A549 (cell line): ENCODE results near the gene UBN1. TPM values are rescaled to one million over a fixed set of nuclear protein-coding genes. Genes with fewer than 3 reads are reported as not detected.

Experiments
- ATAC-seq, 2 experiments: fragments of 200-7000 bp in 1 of 2; fragments of >200 bp in 1 of 2; cut with Nextera tagmentation in 1 of 2; cut with Tn5 transposase in 1 of 2; 3 replicates each; pipeline versions ENCODE4 v1.8.0 to v1.9.1; 2018 to 2020; ENCODE audit warnings: mild to moderate bottlenecking in 1 of 2, moderate library complexity in 1 of 2
- CTCF ChIA-PET: fragments of 300-600 bp; sonication (Branson Sonifier 250); formaldehyde crosslinking; extraction: SDS; loops from one replicate; lab custom pipeline; 2021; ENCODE audit warnings: antibody characterized with exemption, inconsistent platforms; lab: Yijun Ruan, JAX
- POLR2A ChIA-PET: fragments of 350-600 bp; formaldehyde crosslinking; extraction: SDS; loops from one replicate; lab custom pipeline; 2021; ENCODE audit warnings: antibody characterized with exemption, inconsistent platforms; lab: Yijun Ruan, JAX
- DNase-seq, 2 experiments: peaks; one replicate each; pipeline versions ENCODE4 v3.0.0 to v3.0.0-alpha.2; 2011 to 2016; ENCODE audit warnings: low read depth in 1 of 2, low spot score in 1 of 2
- FAIRE-seq: peaks from 2 replicates; lab custom pipeline; 2011; peaks lifted over from hg19 to GRCh38; lab: Jason Lieb, UNC
- H3K27ac ChIP-seq, 2 experiments: fragments of >200 bp; sonication (Bioruptor Twin); formaldehyde crosslinking; 3 replicates each; pipeline ENCODE4 v1.5.1; 2016 to 2017
- H3K4me1 ChIP-seq: fragments of >200 bp; sonication (Bioruptor Twin); formaldehyde crosslinking; 3 replicates; pipeline ENCODE4 v1.6.1; 2016
- H3K4me2 ChIP-seq: fragments of >200 bp; sonication (Bioruptor Twin); formaldehyde crosslinking; 3 replicates; pipeline ENCODE4 v1.6.1; 2016
- H3K4me3 ChIP-seq: fragments of >200 bp; sonication (Bioruptor Twin); formaldehyde crosslinking; 3 replicates; pipeline ENCODE4 v1.5.1; 2016
- H3K9me3 ChIP-seq: fragments of >200 bp; sonication (Bioruptor Twin); formaldehyde crosslinking; 3 replicates; pipeline ENCODE4 v1.6.1; 2016
- CBX2 ChIP-seq: fragments of 200-600 bp; sonication (generic); IDR thresholded peaks from 2 replicates; pipeline ENCODE4 v1.6.1; 2016; ENCODE audit warnings: low read depth, mild to moderate bottlenecking, borderline replicate concordance
- CBX8 ChIP-seq: fragments of 200-600 bp; sonication (generic); IDR thresholded peaks from 2 replicates; pipeline ENCODE4 v1.6.1; 2016
- CHD4 ChIP-seq: fragments of 200-600 bp; sonication (generic); IDR thresholded peaks from 2 replicates; pipeline ENCODE4 v1.6.1; 2016; ENCODE audit warnings: antibody characterized with exemption, mild to moderate bottlenecking, borderline replicate concordance
- EHF ChIP-seq: fragments of 250-450 bp; sonication (Bioruptor Pico); IDR thresholded peaks from 2 replicates; pipeline ENCODE4 v1.5.0; 2020; ENCODE audit warnings: mild to moderate bottlenecking
- EP300 ChIP-seq, 2 experiments: fragments of >200 bp; sonication (Bioruptor Twin); formaldehyde crosslinking; IDR thresholded peaks; 2 replicates in 1 of 2; 3 replicates in 1 of 2; pipeline ENCODE4 v1.6.1; 2016 to 2017
- ESRRA ChIP-seq: fragments of 150-350 bp; IDR thresholded peaks from 2 replicates; pipeline ENCODE4 v1.6.1; 2014; ENCODE audit warnings: mild to moderate bottlenecking, low read length, borderline replicate concordance
- FOSB ChIP-seq: fragments of 250-450 bp; sonication (Bioruptor Pico); IDR thresholded peaks from 2 replicates; pipeline ENCODE4 v1.5.0; 2020; ENCODE audit warnings: mild to moderate bottlenecking, moderate library complexity
- FOSL2 ChIP-seq, 2 experiments: fragments of 450-650 bp in 1 of 2; fragments of >200 bp in 1 of 2; sonication (Bioruptor Twin) in 1 of 2; formaldehyde crosslinking; IDR thresholded peaks; 2 replicates each; pipeline versions ENCODE4 v1.5.0 to v1.6.1; 2016 to 2020; ENCODE audit warnings: mild to moderate bottlenecking in 1 of 2, moderate library complexity in 1 of 2
- HOXB13 ChIP-seq: fragments of 250-450 bp; sonication (Bioruptor Pico); IDR thresholded peaks from 2 replicates; pipeline ENCODE4 v1.5.0; 2020; ENCODE audit warnings: low read depth, mild to moderate bottlenecking, moderate library complexity
- HOXB5 ChIP-seq: fragments of 250-450 bp; sonication (Bioruptor Pico); IDR thresholded peaks from 2 replicates; pipeline ENCODE4 v1.5.0; 2020; ENCODE audit warnings: mild to moderate bottlenecking, moderate library complexity
- JUN ChIP-seq, 2 experiments: fragments of >200 bp; sonication (Bioruptor Twin); formaldehyde crosslinking; IDR thresholded peaks; 2 replicates in 1 of 2; 3 replicates in 1 of 2; pipeline ENCODE4 v1.6.1; 2016 to 2017
- NFE2L2 ChIP-seq: fragments of 150-350 bp; conservative IDR thresholded peaks from 2 replicates; pipeline ENCODE4 v1.6.1; 2014; ENCODE audit warnings: low read length
- NPAS2 ChIP-seq: fragments of 250-450 bp; sonication (Bioruptor Pico); IDR thresholded peaks from 2 replicates; pipeline ENCODE4 v1.8.0; 2022; ENCODE audit warnings: mild to moderate bottlenecking, moderate library complexity, borderline replicate concordance
- NR3C1 ChIP-seq: fragments of >200 bp; sonication (Bioruptor Twin); formaldehyde crosslinking; IDR thresholded peaks from 3 replicates; pipeline ENCODE4 v1.6.1; 2017
- POLR2AphosphoS2 ChIP-seq: conservative IDR thresholded peaks from 2 replicates; pipeline ENCODE4 v1.6.1; 2012; ENCODE audit warnings: low read length, improper control_type of control experiment, inconsistent platforms
- RARB ChIP-seq: fragments of 250-450 bp; sonication (Bioruptor Pico); IDR thresholded peaks from 2 replicates; pipeline ENCODE4 v1.8.0; 2021; ENCODE audit warnings: mild to moderate bottlenecking, moderate library complexity
- RFX5 ChIP-seq: fragments of 450-650 bp; IDR thresholded peaks from 2 replicates; pipeline ENCODE4 v1.7.1; 2014; ENCODE audit warnings: antibody characterized with exemption, mild to moderate bottlenecking, moderate library complexity
- ZC3H11A ChIP-seq: fragments of 450-650 bp; IDR thresholded peaks from 2 replicates; pipeline ENCODE4 v1.6.1; 2014; ENCODE audit warnings: antibody characterized with exemption, mild to moderate bottlenecking
- ZFP36 ChIP-seq: fragments of 450-650 bp; IDR thresholded peaks from 2 replicates; pipeline ENCODE4 v1.6.1; 2014; ENCODE audit warnings: borderline replicate concordance; ENCODE audit not compliant: partially characterized antibody
- WGBS: methylation state at CpG from one replicate; pipeline ENCODE4 v1.1.6; 2017; ENCODE audit errors: missing lambda C conversion rate; 5-methylcytosine and 5-hydroxymethylcytosine counted together
- polyA plus RNA-seq, 4 experiments: library from polyadenylated mRNA; depleted of rRNA in 3 of 4; stranded (reverse); fragments of >200 nt; fragmentation: RNase III in 1 of 4; extraction: RNeasy Plus Mini Kit Qiagen cat#74134 plus additional on column Dnase treatment in 1 of 4; gene quantifications; 2 replicates in 3 of 4; 3 replicates in 1 of 4; pipeline ENCODE4 v1.2.3, GENCODE V29; 2011 to 2017
- TF ChIP-seq, protein P1 (sequence below): fragments of >200 bp; sonication (Bioruptor Twin); formaldehyde crosslinking; IDR thresholded peaks from 3 replicates; pipeline ENCODE4 v1.5.1; 2016
- TF ChIP-seq, protein P2 (sequence below): fragments of 150-350 bp; IDR thresholded peaks from 2 replicates; pipeline ENCODE4 v1.6.1; 2014; ENCODE audit warnings: low read depth, mild to moderate bottlenecking, low read length
- TF ChIP-seq, protein P3 (sequence below): IDR thresholded peaks from 2 replicates; pipeline ENCODE4 v1.6.1; 2012
- TF ChIP-seq, protein P4 (sequence below): IDR thresholded peaks from 2 replicates; pipeline ENCODE4 v1.6.1; 2012
- TF ChIP-seq, protein P5 (sequence below): fragments of >200 bp; sonication (Bioruptor Twin); formaldehyde crosslinking; IDR thresholded peaks from 3 replicates; pipeline ENCODE4 v1.6.1; 2016
- TF ChIP-seq, protein P6 (sequence below): IDR thresholded peaks from 2 replicates; pipeline ENCODE4 v1.6.1; 2012; ENCODE audit warnings: low read depth, borderline replicate concordance
- TF ChIP-seq, protein P7 (sequence below): fragments of >200 bp; sonication (Bioruptor Twin); formaldehyde crosslinking; IDR thresholded peaks from 2 replicates; pipeline ENCODE4 v1.6.1; 2016

Gene UBN1
- polyA plus RNA-seq, 2 of the 4 experiments (the other 2 are of a cell fraction): 14.2 to 20.0 TPM

DNA sequence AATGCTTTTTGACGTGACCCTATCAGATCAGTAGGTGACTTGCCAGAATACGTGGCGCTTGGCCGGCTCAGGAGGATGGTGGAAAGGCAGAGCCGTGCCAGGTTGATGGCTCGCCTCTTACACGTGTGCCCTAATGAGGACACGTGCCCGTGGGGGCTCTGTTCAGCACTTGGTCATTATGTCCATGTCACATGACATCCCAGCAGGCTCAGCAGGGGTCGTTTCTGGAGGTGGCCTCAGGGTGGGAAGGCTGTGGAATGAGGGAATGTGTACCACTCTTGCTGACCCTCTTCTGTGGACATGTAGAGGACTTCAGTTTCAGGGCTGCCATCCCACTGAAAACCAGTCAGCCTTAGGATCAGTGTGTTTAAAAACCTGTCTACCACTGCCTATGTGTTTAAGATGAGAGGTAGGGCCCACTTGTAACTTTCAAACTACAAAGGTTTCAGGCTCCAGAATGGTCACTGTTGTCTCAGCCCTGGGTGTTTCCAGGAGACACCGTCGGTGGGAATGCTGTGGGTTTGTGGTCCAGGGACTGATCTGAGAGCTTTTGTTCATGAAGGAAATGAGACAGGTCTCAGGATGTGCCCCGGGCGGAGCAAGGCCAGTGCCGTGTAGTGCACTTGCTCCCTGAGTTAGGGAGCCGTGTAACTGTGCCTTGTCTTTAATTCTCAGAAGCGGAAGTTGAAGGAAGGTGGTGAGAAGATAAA is 12.1 kb downstream of the UBN1 start:
- Histone ChIP-seq H3K4me2 (no peak overlapping the region), H3K4me1 (no peaks in the 10 kb centered on the region), H3K4me3 (no peak overlapping the region), H3K27ac (no peak overlapping the region), H3K9me3 (no peaks in the 10 kb centered on the region)
- POLR2A ChIA-PET: no interaction called here
- ATAC-seq (no peak), DNase-seq (no peak), FAIRE-seq (no peak)
- 86% methylated on average over 17 of the region's 17 CpGs for WGBS
- CTCF ChIA-PET: interaction anchor here (1.0 to 1.3 kb wide), 2 partner anchors 8 to 77 kb away, joined by 3 read pairs; no protein-coding TSS in a partner anchor
- TF ChIP-seq, protein P1, sequence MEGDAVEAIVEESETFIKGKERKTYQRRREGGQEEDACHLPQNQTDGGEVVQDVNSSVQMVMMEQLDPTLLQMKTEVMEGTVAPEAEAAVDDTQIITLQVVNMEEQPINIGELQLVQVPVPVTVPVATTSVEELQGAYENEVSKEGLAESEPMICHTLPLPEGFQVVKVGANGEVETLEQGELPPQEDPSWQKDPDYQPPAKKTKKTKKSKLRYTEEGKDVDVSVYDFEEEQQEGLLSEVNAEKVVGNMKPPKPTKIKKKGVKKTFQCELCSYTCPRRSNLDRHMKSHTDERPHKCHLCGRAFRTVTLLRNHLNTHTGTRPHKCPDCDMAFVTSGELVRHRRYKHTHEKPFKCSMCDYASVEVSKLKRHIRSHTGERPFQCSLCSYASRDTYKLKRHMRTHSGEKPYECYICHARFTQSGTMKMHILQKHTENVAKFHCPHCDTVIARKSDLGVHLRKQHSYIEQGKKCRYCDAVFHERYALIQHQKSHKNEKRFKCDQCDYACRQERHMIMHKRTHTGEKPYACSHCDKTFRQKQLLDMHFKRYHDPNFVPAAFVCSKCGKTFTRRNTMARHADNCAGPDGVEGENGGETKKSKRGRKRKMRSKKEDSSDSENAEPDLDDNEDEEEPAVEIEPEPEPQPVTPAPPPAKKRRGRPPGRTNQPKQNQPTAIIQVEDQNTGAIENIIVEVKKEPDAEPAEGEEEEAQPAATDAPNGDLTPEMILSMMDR: no peak
- TF ChIP-seq NFE2L2: no peak
- TF ChIP-seq HOXB13: no peak
- TF ChIP-seq HOXB5 (CRISPR knock-in tag): no peak
- TF ChIP-seq FOSB: no peak
- TF ChIP-seq EP300 (IDR thresholded peaks at IDR 0.05): no peak
- TF ChIP-seq, protein P2, sequence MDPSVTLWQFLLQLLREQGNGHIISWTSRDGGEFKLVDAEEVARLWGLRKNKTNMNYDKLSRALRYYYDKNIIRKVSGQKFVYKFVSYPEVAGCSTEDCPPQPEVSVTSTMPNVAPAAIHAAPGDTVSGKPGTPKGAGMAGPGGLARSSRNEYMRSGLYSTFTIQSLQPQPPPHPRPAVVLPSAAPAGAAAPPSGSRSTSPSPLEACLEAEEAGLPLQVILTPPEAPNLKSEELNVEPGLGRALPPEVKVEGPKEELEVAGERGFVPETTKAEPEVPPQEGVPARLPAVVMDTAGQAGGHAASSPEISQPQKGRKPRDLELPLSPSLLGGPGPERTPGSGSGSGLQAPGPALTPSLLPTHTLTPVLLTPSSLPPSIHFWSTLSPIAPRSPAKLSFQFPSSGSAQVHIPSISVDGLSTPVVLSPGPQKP: no peak
- no peak for TF ChIP-seq RFX5
- TF ChIP-seq POLR2AphosphoS2: no peak
- TF ChIP-seq, protein P3, sequence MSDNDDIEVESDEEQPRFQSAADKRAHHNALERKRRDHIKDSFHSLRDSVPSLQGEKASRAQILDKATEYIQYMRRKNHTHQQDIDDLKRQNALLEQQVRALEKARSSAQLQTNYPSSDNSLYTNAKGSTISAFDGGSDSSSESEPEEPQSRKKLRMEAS: no peak
- no peak for TF ChIP-seq NR3C1
- no peak for TF ChIP-seq ESRRA
- no peak for TF ChIP-seq CHD4
- TF ChIP-seq NPAS2: no peak
- no peak for TF ChIP-seq ZFP36
- TF ChIP-seq RARB (CRISPR knock-in tag): no peak
- no peak for TF ChIP-seq ZC3H11A
- TF ChIP-seq, protein P4, sequence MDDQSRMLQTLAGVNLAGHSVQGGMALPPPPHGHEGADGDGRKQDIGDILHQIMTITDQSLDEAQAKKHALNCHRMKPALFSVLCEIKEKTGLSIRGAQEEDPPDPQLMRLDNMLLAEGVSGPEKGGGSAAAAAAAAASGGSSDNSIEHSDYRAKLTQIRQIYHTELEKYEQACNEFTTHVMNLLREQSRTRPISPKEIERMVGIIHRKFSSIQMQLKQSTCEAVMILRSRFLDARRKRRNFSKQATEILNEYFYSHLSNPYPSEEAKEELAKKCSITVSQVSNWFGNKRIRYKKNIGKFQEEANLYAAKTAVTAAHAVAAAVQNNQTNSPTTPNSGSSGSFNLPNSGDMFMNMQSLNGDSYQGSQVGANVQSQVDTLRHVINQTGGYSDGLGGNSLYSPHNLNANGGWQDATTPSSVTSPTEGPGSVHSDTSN: no peak

DNA sequence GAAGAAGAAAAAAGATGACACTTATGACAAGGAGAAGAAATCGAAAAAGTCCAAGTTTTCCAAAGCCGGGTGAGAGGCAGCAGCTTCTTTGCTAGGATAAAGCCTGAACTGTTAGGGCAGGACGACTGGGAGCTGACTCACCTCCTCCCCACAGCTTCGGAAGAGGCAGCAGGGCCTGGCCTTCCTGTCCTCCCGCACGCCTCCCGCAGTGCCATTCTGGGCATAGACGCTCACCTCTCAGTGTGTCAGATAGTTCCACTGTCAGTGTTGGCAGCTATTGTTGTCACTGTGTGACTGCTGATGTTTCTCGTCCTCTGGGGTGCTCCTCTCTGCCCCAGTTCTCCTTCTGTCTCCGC is 12.6 kb downstream of the UBN1 start:
- POLR2A ChIA-PET: no interaction called here
- DNase-seq (no peak), FAIRE-seq (no peak)
- 84% methylated on average over 10 of the region's 10 CpGs for WGBS
- CTCF ChIA-PET: interaction anchor here (0.7 to 1.5 kb wide), 4 partner anchors 12 to 96 kb away, joined by 3 read pairs; no protein-coding TSS in a partner anchor
- H3K4me2 ChIP-seq: no peak overlapping the region
- no peaks in the 10 kb centered on the region for H3K9me3 ChIP-seq
- H3K4me3 ChIP-seq: no peak overlapping the region
- H3K4me1 ChIP-seq: no peaks in the 10 kb centered on the region
- TF ChIP-seq NFE2L2: no peak
- TF ChIP-seq, protein P5, sequence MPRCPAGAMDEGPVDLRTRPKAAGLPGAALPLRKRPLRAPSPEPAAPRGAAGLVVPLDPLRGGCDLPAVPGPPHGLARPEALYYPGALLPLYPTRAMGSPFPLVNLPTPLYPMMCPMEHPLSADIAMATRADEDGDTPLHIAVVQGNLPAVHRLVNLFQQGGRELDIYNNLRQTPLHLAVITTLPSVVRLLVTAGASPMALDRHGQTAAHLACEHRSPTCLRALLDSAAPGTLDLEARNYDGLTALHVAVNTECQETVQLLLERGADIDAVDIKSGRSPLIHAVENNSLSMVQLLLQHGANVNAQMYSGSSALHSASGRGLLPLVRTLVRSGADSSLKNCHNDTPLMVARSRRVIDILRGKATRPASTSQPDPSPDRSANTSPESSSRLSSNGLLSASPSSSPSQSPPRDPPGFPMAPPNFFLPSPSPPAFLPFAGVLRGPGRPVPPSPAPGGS: no peak
- no peak for TF ChIP-seq CBX8
- no peak for TF ChIP-seq CBX2
- TF ChIP-seq, protein P2: no peak
- TF ChIP-seq POLR2AphosphoS2: no peak
- no peak for TF ChIP-seq EHF (CRISPR knock-in tag)
- no peak for TF ChIP-seq NPAS2
- no peak for TF ChIP-seq JUN (IDR thresholded peaks at IDR 0.05)
- no peak for TF ChIP-seq HOXB13
- TF ChIP-seq ESRRA: no peak
- TF ChIP-seq, protein P6, sequence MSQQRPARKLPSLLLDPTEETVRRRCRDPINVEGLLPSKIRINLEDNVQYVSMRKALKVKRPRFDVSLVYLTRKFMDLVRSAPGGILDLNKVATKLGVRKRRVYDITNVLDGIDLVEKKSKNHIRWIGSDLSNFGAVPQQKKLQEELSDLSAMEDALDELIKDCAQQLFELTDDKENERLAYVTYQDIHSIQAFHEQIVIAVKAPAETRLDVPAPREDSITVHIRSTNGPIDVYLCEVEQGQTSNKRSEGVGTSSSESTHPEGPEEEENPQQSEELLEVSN: no peak
- no peak for TF ChIP-seq RARB (CRISPR knock-in tag)
- no peak for TF ChIP-seq HOXB5 (CRISPR knock-in tag)
- TF ChIP-seq, protein P7, sequence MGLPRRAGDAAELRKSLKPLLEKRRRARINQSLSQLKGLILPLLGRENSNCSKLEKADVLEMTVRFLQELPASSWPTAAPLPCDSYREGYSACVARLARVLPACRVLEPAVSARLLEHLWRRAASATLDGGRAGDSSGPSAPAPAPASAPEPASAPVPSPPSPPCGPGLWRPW: no peak
- TF ChIP-seq FOSL2 (IDR thresholded peaks at IDR 0.05): no peak
- no peak for TF ChIP-seq FOSL2 (CRISPR knock-in tag; IDR thresholded peaks at IDR 0.05)
- TF ChIP-seq, all 56 proteins: peak for 0
- ATAC-seq: no peak
- no peak overlapping the region for H3K27ac ChIP-seq
